H1 (cell line): Measurements from ENCODE around the gene PPP1R10. TPM values are rescaled to one million over a fixed set of nuclear protein-coding genes. Genes with fewer than 3 reads are reported as not detected.

Experiments used
- CEBPB ChIP-seq: IDR thresholded peaks from 2 replicates; pipeline ENCODE4 v1.6.1; 2012; ENCODE audit warnings: low read depth, low read length
- CTBP2 ChIP-seq: IDR thresholded peaks from 2 replicates; pipeline ENCODE4 v1.7.0; 2011; ENCODE audit warnings: borderline replicate concordance, mild to moderate bottlenecking, moderate library complexity, mixed read lengths, low read length; ENCODE audit not compliant: insufficient read depth, insufficient read length
- GABPA ChIP-seq: IDR thresholded peaks from 2 replicates; pipeline ENCODE4 v1.6.1; 2011; ENCODE audit warnings: mild to moderate bottlenecking, low read length, moderate library complexity, borderline replicate concordance; ENCODE audit not compliant: insufficient read depth
- HDAC6 ChIP-seq: IDR thresholded peaks from one replicate; pipeline ENCODE4 v1.7.1; 2012; ENCODE audit warnings: low read depth, mild to moderate bottlenecking, inconsistent platforms, low read length, moderate library complexity
- KDM1A ChIP-seq: fragments of 200-600, 300-600 bp; sonication (generic); IDR thresholded peaks from 2 replicates; pipeline ENCODE4 v1.7.1; 2016; ENCODE audit warnings: mild to moderate bottlenecking, low read length, borderline replicate concordance
- KDM5A ChIP-seq: fragments of 200-600 bp; IDR thresholded peaks from 2 replicates; pipeline ENCODE4 v1.7.1; 2012; ENCODE audit warnings: mild to moderate bottlenecking, low read length, inconsistent platforms, mixed read lengths
- SRF ChIP-seq: IDR thresholded peaks from 2 replicates; pipeline ENCODE4 v1.6.1; 2011; ENCODE audit warnings: mild to moderate bottlenecking, low read depth, low read length, moderate library complexity
- polyA plus RNA-seq, 7 experiments: library from polyadenylated mRNA; depleted of rRNA in 3 of 7; stranded (reverse) in 5 of 7; unstranded in 2 of 7; fragments of >200 nt in 5 of 7; fragments of 200-250 nt in 2 of 7; gene quantifications; 1 replicate in 5 of 7; 2 replicates in 1 of 7; 4 replicates in 1 of 7; pipeline versions ENCODE4 v1.2.1 to v1.2.3, GENCODE V29; 2011 to 2013; ENCODE audit warnings: missing spikeins in 2 of 7, mixed read lengths in 2 of 7
- total RNA-seq: library from RNA; stranded (reverse); fragmentation: NEBNext Ultra II Directional; extraction: Animal tissue kit (Norgen Biotek cat#: 25700); gene quantifications from 2 replicates; pipeline ENCODE4 v1.2.1, GENCODE V29; 2021

PPP1R10 gene
- total and polyA plus RNA-seq, 2 of the 8 experiments (the other 6 are each of a cell fraction or from before 2014, with no cell fraction given) = 23.9 to 89.1 TPM

GRCh38 chr6:30578051-30578450 lies 39.0 kb downstream of the PPP1R10 start (continued):
- TF ChIP-seq CTBP2 (no peak), HDAC6 (no peak), GABPA (no peak), SRF (no peak), CEBPB (no peak), KDM5A (no peak), KDM1A (no peak)
